ENCODE measurements around the gene LPAR6.
"Not testable (repeated sequence)": the region's sequence is repeated elsewhere in the genome, so short reads cannot be mapped to it uniquely, and the experiment has no call there.

Gene LPAR6

DNA sequence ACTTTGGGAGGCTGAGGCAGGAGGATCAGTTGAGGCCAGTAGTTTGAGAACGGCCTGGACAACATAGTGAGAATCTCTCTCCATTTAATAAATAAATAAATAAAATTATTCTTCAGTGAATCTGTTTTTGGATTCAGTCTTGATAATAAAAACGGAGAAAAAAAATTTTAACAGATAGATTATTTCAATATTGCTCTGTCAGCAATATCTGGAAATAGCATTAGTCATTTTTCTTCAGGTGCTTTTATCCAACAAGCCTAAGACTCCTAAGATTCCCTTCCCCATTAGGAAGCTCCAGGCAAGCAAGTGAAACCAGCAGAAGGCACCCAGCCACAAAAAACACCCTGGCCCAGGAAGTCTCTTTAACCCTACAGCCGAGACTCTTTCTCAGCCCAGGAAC, 21.3 kb upstream of the LPAR6 start:
- Histone ChIP-seq H3K4me3 (ENCODE audit: low read depth, low read length) (no peak overlapping the region), H3K36me3 (no peaks in the 10 kb centered on the region), H3K27me3 (ENCODE audit: insufficient read depth, low read depth, severe bottlenecking) (no peaks in the 10 kb centered on the region), H3K27ac (no peak overlapping the region), H3K9me3 (ENCODE audit: severe bottlenecking) (no peaks in the 10 kb centered on the region)
- no peak for DNase-seq
- no peak for TF ChIP-seq CTCF (IDR thresholded peaks at IDR 0.05; ENCODE audit: low read depth, low read length)

DNA sequence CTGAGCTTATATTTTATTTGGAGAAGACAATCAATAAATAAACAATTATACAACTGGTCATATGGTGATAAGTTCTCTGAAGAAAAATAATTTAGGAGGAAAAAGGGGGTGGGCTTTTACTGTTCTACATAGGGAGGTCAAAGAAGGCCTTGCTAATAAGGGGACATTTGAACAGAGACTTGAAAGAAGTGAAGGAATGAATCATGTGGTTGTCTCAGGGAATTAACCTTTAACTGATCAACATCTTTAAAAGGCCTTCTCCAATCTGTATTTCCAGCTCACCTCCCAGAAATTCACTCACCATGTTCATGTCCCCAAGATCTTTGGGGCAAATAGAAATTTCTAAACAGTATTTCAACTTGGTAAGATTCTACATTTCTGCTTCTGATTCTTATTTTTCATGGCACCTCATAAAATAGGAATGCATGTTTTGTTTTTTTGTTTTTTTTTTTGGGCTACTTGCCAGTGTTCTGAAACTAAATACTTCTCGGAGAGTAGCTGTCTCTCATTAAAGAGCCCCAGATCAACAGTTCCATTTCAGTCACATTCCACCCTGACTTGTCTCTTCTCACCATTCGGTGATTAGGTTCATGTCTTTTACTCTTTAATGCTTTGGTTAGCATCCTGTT, 19.2 kb upstream of the LPAR6 start:
- H3K27me3 ChIP-seq (ENCODE audit: insufficient read depth, low read depth, severe bottlenecking) = no peaks in the 10 kb centered on the region
- H3K27ac ChIP-seq = no peak overlapping the region

GRCh38 chr13:48431431-48431830, 18.5 kb upstream of the LPAR6 start:
- Histone ChIP-seq H3K36me3 (no peaks in the 10 kb centered on the region), H3K4me3 (ENCODE audit: low read depth, low read length) (no peak overlapping the region), H3K27ac (no peak overlapping the region), H3K9me3 (ENCODE audit: severe bottlenecking) (no peaks in the 10 kb centered on the region), H3K27me3 (ENCODE audit: insufficient read depth, low read depth, severe bottlenecking) (no peaks in the 10 kb centered on the region)
- TF ChIP-seq CTCF (IDR thresholded peaks at IDR 0.05; ENCODE audit: low read depth, low read length) = no peak
- DNase-seq = no peak

More for the DNA sequence above, 19.2 kb upstream of the LPAR6 start:
- H3K9me3 ChIP-seq (ENCODE audit: severe bottlenecking) = no peaks in the 10 kb centered on the region
- H3K36me3 ChIP-seq = no peaks in the 10 kb centered on the region
- no peak overlapping the region for H3K4me3 ChIP-seq (ENCODE audit: low read depth, low read length)
- TF ChIP-seq CTCF (IDR thresholded peaks at IDR 0.05; ENCODE audit: low read depth, low read length) = no peak
- no peak for DNase-seq

- no peak overlapping the region for H3K4me3 ChIP-seq (ENCODE audit: low read depth, low read length)
- no peak for TF ChIP-seq CTCF (IDR thresholded peaks at IDR 0.05; ENCODE audit: low read depth, low read length)
- no peak for DNase-seq
Measured at GRCh38 chr13:48429886-48430285, 17.0 kb upstream of the LPAR6 start.

GRCh38 chr13:48429036-48429435, 16.1 kb upstream of the LPAR6 start:
- no peaks in the 10 kb centered on the region for H3K36me3 ChIP-seq
- no peak for TF ChIP-seq CTCF (IDR thresholded peaks at IDR 0.05; ENCODE audit: low read depth, low read length)
- H3K27me3 ChIP-seq (ENCODE audit: insufficient read depth, low read depth, severe bottlenecking) = no peaks in the 10 kb centered on the region
- H3K9me3 ChIP-seq (ENCODE audit: severe bottlenecking) = no peaks in the 10 kb centered on the region
- no peak overlapping the region for H3K4me3 ChIP-seq (ENCODE audit: low read depth, low read length)
- no peak for DNase-seq
- H3K27ac ChIP-seq = no peak overlapping the region

More at GRCh38 chr13:48429886-48430285, 17.0 kb upstream of the LPAR6 start:
- Histone ChIP-seq H3K36me3 (no peaks in the 10 kb centered on the region), H3K9me3 (ENCODE audit: severe bottlenecking) (no peaks in the 10 kb centered on the region), H3K27ac (no peak overlapping the region), H3K27me3 (ENCODE audit: insufficient read depth, low read depth, severe bottlenecking) (no peaks in the 10 kb centered on the region)

GRCh38 chr13:48426755-48427298, 13.9 kb upstream of the LPAR6 start:
- not testable (repeated sequence) for H3K27ac ChIP-seq; H3K36me3 ChIP-seq; H3K9me3 ChIP-seq (ENCODE audit: severe bottlenecking); H3K4me3 ChIP-seq (ENCODE audit: low read depth, low read length); DNase-seq; H3K27me3 ChIP-seq (ENCODE audit: insufficient read depth, low read depth, severe bottlenecking)

Data from WERI-Rb-1 (cell line).